Glutamatergic neuron (in vitro differentiated cells): ENCODE results near the gene PPME1. TPM values are rescaled to one million over a fixed set of nuclear protein-coding genes. Genes with fewer than 3 reads are reported as not detected.

ENCODE experiments used
- DNase-seq: peaks from one replicate; pipeline ENCODE4 v3.0.0; 2022
- H3K27ac Mint-ChIP-seq: one replicate; pipeline ENCODE4 v1.8.0; 2020; ENCODE audit warnings: mild to moderate bottlenecking, mixed read lengths, inconsistent platforms; ENCODE audit not compliant: unreplicated experiment
- H3K27me3 Mint-ChIP-seq: one replicate; pipeline ENCODE4 v1.8.0; 2020; ENCODE audit warnings: mild to moderate bottlenecking, moderate library complexity, mixed read lengths, inconsistent platforms; ENCODE audit not compliant: unreplicated experiment
- H3K36me3 Mint-ChIP-seq: one replicate; pipeline ENCODE4 v1.8.0; 2020; ENCODE audit warnings: mild to moderate bottlenecking, mixed read lengths, inconsistent platforms; ENCODE audit not compliant: unreplicated experiment
- H3K4me1 Mint-ChIP-seq: one replicate; pipeline ENCODE4 v1.8.0; 2020; ENCODE audit warnings: mild to moderate bottlenecking, low read depth, mixed read lengths, inconsistent platforms; ENCODE audit not compliant: unreplicated experiment
- H3K4me3 Mint-ChIP-seq: one replicate; pipeline ENCODE4 v1.8.0; 2020; ENCODE audit warnings: mild to moderate bottlenecking, mixed read lengths, inconsistent platforms; ENCODE audit not compliant: unreplicated experiment
- H3K9me3 Mint-ChIP-seq: one replicate; pipeline ENCODE4 v1.8.0; 2020; ENCODE audit warnings: mild to moderate bottlenecking, moderate library complexity, mixed read lengths, inconsistent platforms; ENCODE audit not compliant: unreplicated experiment
- CTCF ChIP-seq: fragments of 200-600 bp; sonication (generic); IDR thresholded peaks from one replicate; pipeline ENCODE4 v1.5.0; 2021; ENCODE audit not compliant: partially characterized antibody, unreplicated experiment
- total RNA-seq: library from RNA; stranded (reverse); fragmentation: NEBNext Ultra II Directional; extraction: Animal tissue kit (Norgen Biotek cat#: 25700); gene quantifications from one replicate; pipeline ENCODE4 v1.2.1, GENCODE V29; 2021; ENCODE audit not compliant: unreplicated experiment

PPME1 gene
- total RNA-seq, 1 donor from 2014 or later, result 65.1 TPM

- Mint-ChIP-seq H3K4me1 (peaks cover 3% of the 10 kb centered on the region), H3K9me3 (no peaks in the 10 kb centered on the region), H3K27me3 (no peaks in the 10 kb centered on the region), H3K36me3 (peaks cover 2% of the 10 kb centered on the region), H3K4me3 (no peak overlapping the region), H3K27ac (no peak overlapping the region)
- no peak for DNase-seq
- no peak for TF ChIP-seq CTCF
Measured at GRCh38 chr11:74288911-74289310, 117.8 kb downstream of the PPME1 start.

DNA sequence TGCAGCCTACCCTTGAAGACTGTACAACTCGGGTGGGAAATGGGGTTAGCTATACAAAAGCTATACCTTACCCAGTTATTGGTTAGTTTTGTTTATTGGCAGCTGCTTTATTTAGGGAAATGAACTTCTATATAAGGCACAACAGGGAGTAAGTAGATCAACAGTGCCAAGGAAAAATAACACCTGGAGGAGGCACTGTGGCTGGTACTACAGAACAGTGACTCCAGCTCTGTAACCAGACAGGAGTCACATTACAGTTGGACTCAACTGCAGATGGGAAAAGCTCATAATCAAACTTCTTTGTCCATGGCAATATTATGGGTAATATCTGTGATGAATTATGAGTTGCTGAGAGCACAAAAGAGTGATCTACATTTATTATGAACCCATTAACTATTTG, 126.4 kb downstream of the PPME1 start:
- Mint-ChIP-seq H3K27ac (no peak overlapping the region), H3K4me1 (no peaks in the 10 kb centered on the region), H3K27me3 (peaks cover 1% of the 10 kb centered on the region), H3K9me3 (no peaks in the 10 kb centered on the region), H3K36me3 (peaks cover 4% of the 10 kb centered on the region), H3K4me3 (no peak overlapping the region)
- no peak for TF ChIP-seq CTCF
- no peak for DNase-seq

GRCh38 chr11:74299015-74299414, 127.9 kb downstream of the PPME1 start:
- H3K9me3 Mint-ChIP-seq, result no peaks in the 10 kb centered on the region
- H3K4me3 Mint-ChIP-seq, result no peak overlapping the region
- H3K4me1 Mint-ChIP-seq, result no peaks in the 10 kb centered on the region
- H3K36me3 Mint-ChIP-seq, result peaks cover 2% of the 10 kb centered on the region
- TF ChIP-seq CTCF, result no peak
- peaks cover 1% of the 10 kb centered on the region for H3K27me3 Mint-ChIP-seq
- no peak for DNase-seq
- H3K27ac Mint-ChIP-seq, result no peak overlapping the region

Other genes with a start within 250 kb of the PPME1 start
- gene DNAJB13, start 220.3 kb upstream of the PPME1 start, total RNA-seq, result not detected
- 91.1 TPM for gene UCP2, start 188.4 kb upstream of the PPME1 start, total RNA-seq
- gene UCP3, start 162.2 kb upstream of the PPME1 start, total RNA-seq, result 7.6 TPM
- 182 TPM for gene C2CD3, start 287 bp upstream of the PPME1 start, total RNA-seq
- not detected for gene P4HA3, start 140.4 kb downstream of the PPME1 start, total RNA-seq
- gene PGM2L1, start 227.1 kb downstream of the PPME1 start, total RNA-seq, result 97.2 TPM